HepG2 (cell line): ENCODE measurements around the gene SND1.

Experiments used
- CBX1 ChIP-seq: IDR thresholded peaks from one replicate; pipeline ENCODE4 v1.6.1; 2016; ENCODE audit warnings: antibody characterized with exemption, low read depth
- CREM ChIP-seq, 2 experiments: sonication (generic) in 1 of 2; formaldehyde crosslinking in 1 of 2; IDR thresholded peaks; 2 replicates each; pipeline versions ENCODE4 v1.4.0 to v1.6.1; 2016 to 2020; ENCODE audit warnings: antibody characterized with exemption in 1 of 2, mild to moderate bottlenecking in 1 of 2, missing genetic modification reagents in 1 of 2
- IRF9 ChIP-seq: sonication (generic); formaldehyde crosslinking; IDR thresholded peaks from 2 replicates; pipeline ENCODE4 v1.8.0; 2022; ENCODE audit warnings: missing genetic modification reagents, mild to moderate bottlenecking, borderline replicate concordance
- RELA ChIP-seq: sonication (generic); formaldehyde crosslinking; IDR thresholded peaks from 2 replicates; pipeline ENCODE4 v1.4.0; 2020; ENCODE audit warnings: missing genetic modification reagents
- SETDB1 ChIP-seq: sonication (generic); formaldehyde crosslinking; IDR thresholded peaks from 2 replicates; pipeline ENCODE4 v1.5.1; 2020; ENCODE audit warnings: missing genetic modification reagents, mild to moderate bottlenecking, borderline replicate concordance
- ZNF282 ChIP-seq: fragments of 450-650 bp; IDR thresholded peaks from 2 replicates; pipeline ENCODE4 v1.6.1; 2018; ENCODE audit not compliant: partially characterized antibody
- TF ChIP-seq, protein P1 (sequence below): sonication (generic); formaldehyde crosslinking; IDR thresholded peaks from 2 replicates; pipeline ENCODE4 v1.4.0; 2020; ENCODE audit warnings: low read depth, mild to moderate bottlenecking, missing genetic modification reagents
- TF ChIP-seq, protein P2 (sequence below), 2 experiments: sonication (generic) in 1 of 2; formaldehyde crosslinking in 1 of 2; IDR thresholded peaks; 2 replicates each; pipeline versions ENCODE4 v1.4.0 to v1.6.1; 2018 to 2020; ENCODE audit warnings: missing genetic modification reagents in 2 of 2, borderline replicate concordance in 1 of 2, low read depth in 1 of 2, mild to moderate bottlenecking in 1 of 2, missing biosample characterization in 1 of 2

DNA sequence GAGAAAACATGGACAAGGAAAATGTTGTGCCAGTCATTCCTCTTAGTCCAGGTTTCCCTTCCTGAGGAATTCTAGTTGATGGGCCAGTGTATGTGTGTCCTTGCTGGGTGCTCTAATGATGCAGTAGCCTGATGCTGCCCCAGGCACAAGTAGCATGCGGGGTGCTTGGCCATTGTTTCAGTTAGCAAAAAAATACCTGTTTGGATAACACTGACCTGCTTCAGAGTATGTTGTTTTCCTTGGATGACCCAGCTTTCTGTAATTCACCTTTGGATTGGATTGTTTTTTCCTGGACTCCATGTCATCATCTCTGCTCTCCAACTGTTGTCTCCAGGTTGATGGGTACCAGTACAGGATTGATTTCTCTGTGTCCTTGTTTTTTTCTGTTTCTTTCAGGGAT lies 169.2 kb downstream of the SND1 start:
- TF ChIP-seq CREM (IDR thresholded peaks at IDR 0.05) (no peak), CREM (CRISPR knock-in tag; IDR thresholded peaks at IDR 0.05) (no peak), RELA (CRISPR knock-in tag) (no peak), ZNF282 (no peak), CBX1 (no peak), SETDB1 (CRISPR knock-in tag) (no peak), IRF9 (CRISPR knock-in tag) (no peak)
- TF ChIP-seq, protein P1, sequence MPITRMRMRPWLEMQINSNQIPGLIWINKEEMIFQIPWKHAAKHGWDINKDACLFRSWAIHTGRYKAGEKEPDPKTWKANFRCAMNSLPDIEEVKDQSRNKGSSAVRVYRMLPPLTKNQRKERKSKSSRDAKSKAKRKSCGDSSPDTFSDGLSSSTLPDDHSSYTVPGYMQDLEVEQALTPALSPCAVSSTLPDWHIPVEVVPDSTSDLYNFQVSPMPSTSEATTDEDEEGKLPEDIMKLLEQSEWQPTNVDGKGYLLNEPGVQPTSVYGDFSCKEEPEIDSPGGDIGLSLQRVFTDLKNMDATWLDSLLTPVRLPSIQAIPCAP (CRISPR knock-in tag) = no peak
- TF ChIP-seq, protein P2, sequence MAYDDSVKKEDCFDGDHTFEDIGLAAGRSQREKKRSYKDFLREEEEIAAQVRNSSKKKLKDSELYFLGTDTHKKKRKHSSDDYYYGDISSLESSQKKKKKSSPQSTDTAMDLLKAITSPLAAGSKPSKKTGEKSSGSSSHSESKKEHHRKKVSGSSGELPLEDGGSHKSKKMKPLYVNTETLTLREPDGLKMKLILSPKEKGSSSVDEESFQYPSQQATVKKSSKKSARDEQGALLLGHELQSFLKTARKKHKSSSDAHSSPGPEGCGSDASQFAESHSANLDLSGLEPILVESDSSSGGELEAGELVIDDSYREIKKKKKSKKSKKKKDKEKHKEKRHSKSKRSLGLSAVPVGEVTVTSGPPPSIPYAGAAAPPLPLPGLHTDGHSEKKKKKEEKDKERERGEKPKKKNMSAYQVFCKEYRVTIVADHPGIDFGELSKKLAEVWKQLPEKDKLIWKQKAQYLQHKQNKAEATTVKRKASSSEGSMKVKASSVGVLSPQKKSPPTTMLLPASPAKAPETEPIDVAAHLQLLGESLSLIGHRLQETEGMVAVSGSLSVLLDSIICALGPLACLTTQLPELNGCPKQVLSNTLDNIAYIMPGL (CRISPR knock-in tag; IDR thresholded peaks at IDR 0.05; ENCODE audit: borderline replicate concordance in 1 of 2, low read depth in 1 of 2) = no peak
